Activated naive CD4-positive, alpha-beta T cell treated with anti-CD3 and anti-CD28 coated beads for 36 hours (primary cell): ENCODE measurements around the gene TGM3. TPM values are rescaled to one million over a fixed set of nuclear protein-coding genes. Genes with fewer than 3 reads are reported as not detected.
"Not testable (repeated sequence)": the region's sequence is repeated elsewhere in the genome, so short reads cannot be mapped to it uniquely, and the experiment has no call there.

Experiments
- CTCF ChIA-PET: fragments of 350-600 bp; sonication (Branson Sonifier 250); formaldehyde crosslinking; loops from one replicate; lab custom pipeline; 2021; ENCODE audit warnings: antibody characterized with exemption; lab: Charles Lee
- DNase-seq: peaks from one replicate; pipeline ENCODE4 v3.0.0-alpha.2; 2020
- H3K27ac Mint-ChIP-seq: one replicate; pipeline ENCODE4 v1.8.0; 2021; ENCODE audit warnings: mild to moderate bottlenecking, mixed read lengths
- H3K27me3 Mint-ChIP-seq: one replicate; pipeline ENCODE4 v1.8.0; 2021; ENCODE audit warnings: low read depth, mixed read lengths
- H3K36me3 Mint-ChIP-seq: one replicate; pipeline ENCODE4 v1.8.0; 2021; ENCODE audit warnings: low read depth, mixed read lengths
- H3K4me1 Mint-ChIP-seq: one replicate; pipeline ENCODE4 v1.8.0; 2021; ENCODE audit warnings: low read depth, mixed read lengths
- H3K4me3 Mint-ChIP-seq: one replicate; pipeline ENCODE4 v1.8.0; 2021; ENCODE audit warnings: mild to moderate bottlenecking, moderate library complexity, mixed read lengths
- H3K9me3 Mint-ChIP-seq: one replicate; pipeline ENCODE4 v1.8.0; 2021; ENCODE audit warnings: mixed read lengths
- intact Hi-C: fragments of 100-400 bp; cut with micrococcal nuclease; formaldehyde crosslinking; loops from one replicate; pipeline ENCODE4 v1.15.1; 2023
- total RNA-seq, 2 experiments: library from RNA; stranded (reverse); gene quantifications; one replicate each; pipeline ENCODE4 v1.2.3, GENCODE V29; 2021

Gene TGM3
- total RNA-seq, 2 experiments from 2014 or later, result not detected

- CTCF ChIA-PET, result no interaction called here
- Mint-ChIP-seq H3K4me3 (no peak overlapping the region), H3K36me3 (no peaks in the 10 kb centered on the region), H3K9me3 (no peaks in the 10 kb centered on the region), H3K27me3 (peaks cover 15% of the 10 kb centered on the region), H3K27ac (no peak overlapping the region), H3K4me1 (no peaks in the 10 kb centered on the region)
- intact Hi-C loops, result no loop called here
- no peak for DNase-seq
These were observed 31.7 kb upstream of the TGM3 start for GRCh38 chr20:2264118-2264517.

- H3K27me3 Mint-ChIP-seq, result peaks cover 15% of the 10 kb centered on the region
- H3K4me3 Mint-ChIP-seq, H3K27ac Mint-ChIP-seq, H3K9me3 Mint-ChIP-seq, H3K36me3 Mint-ChIP-seq, intact Hi-C loops, H3K4me1 Mint-ChIP-seq, DNase-seq: not testable (repeated sequence)
- CTCF ChIA-PET, result interaction anchor here (0.6 kb wide), 1 partner anchor 202 kb away, joined by 5 read pairs; no protein-coding TSS in a partner anchor
These were observed 31.0 kb upstream of the TGM3 start for GRCh38 chr20:2264621-2265374.

- no peak overlapping the region for H3K27ac Mint-ChIP-seq
- peaks cover 2% of the 10 kb centered on the region for H3K9me3 Mint-ChIP-seq
- DNase-seq, result no peak
- H3K4me3 Mint-ChIP-seq, result no peak overlapping the region
- no peaks in the 10 kb centered on the region for H3K4me1 Mint-ChIP-seq
- H3K36me3 Mint-ChIP-seq, result no peaks in the 10 kb centered on the region
- H3K27me3 Mint-ChIP-seq, result peaks cover 4% of the 10 kb centered on the region
- intact Hi-C loops, result no loop called here
- CTCF ChIA-PET, result no interaction called here
These were observed 22.0 kb upstream of the TGM3 start for GRCh38 chr20:2273634-2274302.

GRCh38 chr20:2276015-2276414, 19.8 kb upstream of the TGM3 start:
- Mint-ChIP-seq H3K4me1 (no peaks in the 10 kb centered on the region), H3K4me3 (no peak overlapping the region)
- CTCF ChIA-PET, result no interaction called here

GRCh38 chr20:2279253-2279779, 16.5 kb upstream of the TGM3 start:
- intact Hi-C loops, result no loop called here
- peaks cover 4% of the 10 kb centered on the region for H3K27me3 Mint-ChIP-seq
- no peak for DNase-seq
- H3K4me1 Mint-ChIP-seq, result no peaks in the 10 kb centered on the region
- no peak overlapping the region for H3K4me3 Mint-ChIP-seq
- H3K27ac Mint-ChIP-seq, result no peak overlapping the region
- no peaks in the 10 kb centered on the region for H3K36me3 Mint-ChIP-seq
- H3K9me3 Mint-ChIP-seq, result no peaks in the 10 kb centered on the region
- CTCF ChIA-PET, result no interaction called here

More at GRCh38 chr20:2276015-2276414, 19.8 kb upstream of the TGM3 start:
- no peak overlapping the region for H3K27ac Mint-ChIP-seq
- no peak for DNase-seq
- H3K9me3 Mint-ChIP-seq, result no peaks in the 10 kb centered on the region
- H3K36me3 Mint-ChIP-seq, result no peaks in the 10 kb centered on the region
- peaks cover 4% of the 10 kb centered on the region for H3K27me3 Mint-ChIP-seq
- intact Hi-C loops, result no loop called here

GRCh38 chr20:2280082-2280481, 15.7 kb upstream of the TGM3 start:
- no peaks in the 10 kb centered on the region for H3K4me1 Mint-ChIP-seq
- intact Hi-C loops, result no loop called here
- H3K27me3 Mint-ChIP-seq, result peaks cover 4% of the 10 kb centered on the region
- CTCF ChIA-PET, result interaction anchor here (0.6 kb wide), 1 partner anchor 59 kb away, joined by 5 read pairs; no protein-coding TSS in a partner anchor
- no peak for DNase-seq
- no peak overlapping the region for H3K4me3 Mint-ChIP-seq
- no peaks in the 10 kb centered on the region for H3K9me3 Mint-ChIP-seq
- H3K36me3 Mint-ChIP-seq, result no peaks in the 10 kb centered on the region
- no peak overlapping the region for H3K27ac Mint-ChIP-seq

- DNase-seq, result no peak
- Mint-ChIP-seq H3K36me3 (no peaks in the 10 kb centered on the region), H3K27me3 (peaks cover 2% of the 10 kb centered on the region), H3K4me3 (no peak overlapping the region), H3K27ac (no peak overlapping the region), H3K4me1 (no peaks in the 10 kb centered on the region), H3K9me3 (no peaks in the 10 kb centered on the region)
- CTCF ChIA-PET, result no interaction called here
- intact Hi-C loops, result no loop called here
These were observed 14.2 kb upstream of the TGM3 start for GRCh38 chr20:2281563-2281962.

GRCh38 chr20:2282181-2282580, 13.6 kb upstream of the TGM3 start:
- CTCF ChIA-PET, result no interaction called here
- intact Hi-C loops, result no loop called here
- H3K27ac Mint-ChIP-seq, result no peak overlapping the region
- no peak overlapping the region for H3K4me3 Mint-ChIP-seq
- H3K36me3 Mint-ChIP-seq, result no peaks in the 10 kb centered on the region
- DNase-seq, result no peak
- no peaks in the 10 kb centered on the region for H3K4me1 Mint-ChIP-seq
- H3K9me3 Mint-ChIP-seq, result no peaks in the 10 kb centered on the region
- peaks cover 2% of the 10 kb centered on the region for H3K27me3 Mint-ChIP-seq

GRCh38 chr20:2283706-2284423, 11.9 kb upstream of the TGM3 start:
- H3K4me3 Mint-ChIP-seq, result no peak overlapping the region
- H3K27ac Mint-ChIP-seq, result no peak overlapping the region
- intact Hi-C loops, result no loop called here
- peaks cover 6% of the 10 kb centered on the region for H3K27me3 Mint-ChIP-seq
- H3K4me1 Mint-ChIP-seq, result no peaks in the 10 kb centered on the region
- H3K9me3 Mint-ChIP-seq, result no peaks in the 10 kb centered on the region
- no peaks in the 10 kb centered on the region for H3K36me3 Mint-ChIP-seq
- CTCF ChIA-PET, result interaction anchor here (0.6 kb wide), 2 partner anchors 25 to 208 kb away, joined by 3 read pairs; no protein-coding TSS in a partner anchor
- DNase-seq, result no peak

GRCh38 chr20:2285193-2285592, 10.6 kb upstream of the TGM3 start:
- intact Hi-C loops, result no loop called here
- Mint-ChIP-seq H3K4me1 (no peaks in the 10 kb centered on the region), H3K4me3 (no peak overlapping the region), H3K36me3 (no peaks in the 10 kb centered on the region), H3K27me3 (peaks cover 10% of the 10 kb centered on the region), H3K27ac (no peak overlapping the region), H3K9me3 (no peaks in the 10 kb centered on the region)
- no peak for DNase-seq
- CTCF ChIA-PET, result no interaction called here

GRCh38 chr20:2285613-2286012, 10.2 kb upstream of the TGM3 start:
- H3K27ac Mint-ChIP-seq, result no peak overlapping the region
- CTCF ChIA-PET, result no interaction called here
- H3K36me3 Mint-ChIP-seq, result no peaks in the 10 kb centered on the region
- no peak overlapping the region for H3K4me3 Mint-ChIP-seq
- intact Hi-C loops, result no loop called here
- DNase-seq, result no peak
- no peaks in the 10 kb centered on the region for H3K4me1 Mint-ChIP-seq
- H3K9me3 Mint-ChIP-seq, result no peaks in the 10 kb centered on the region
- H3K27me3 Mint-ChIP-seq, result peaks cover 10% of the 10 kb centered on the region

GRCh38 chr20:2287504-2287903, 8.3 kb upstream of the TGM3 start:
- peaks cover 10% of the 10 kb centered on the region for H3K27me3 Mint-ChIP-seq
- H3K9me3 Mint-ChIP-seq, result no peaks in the 10 kb centered on the region
- no peaks in the 10 kb centered on the region for H3K36me3 Mint-ChIP-seq
- H3K27ac Mint-ChIP-seq, result no peak overlapping the region
- H3K4me1 Mint-ChIP-seq, result no peaks in the 10 kb centered on the region
- intact Hi-C loops, result no loop called here
- no peak overlapping the region for H3K4me3 Mint-ChIP-seq
- CTCF ChIA-PET, result interaction anchor here (0.6 kb wide), 1 partner anchor 9 kb away, joined by 3 read pairs; the partner anchor contains the start of gene TGM3
- no peak for DNase-seq
